Aorta (tissue), 5 donors: ENCODE measurements around the gene SMYD1. TPM values are rescaled to one million over a fixed set of nuclear protein-coding genes. Genes with fewer than 3 reads are reported as not detected.

Experiments used
- ATAC-seq: fragments of 200-7000 bp; cut with Tn5 transposase; one replicate; pipeline ENCODE4 v1.9.1; 2022; ENCODE audit warnings: moderate library complexity; ENCODE audit not compliant: low FRiP score
- DNase-seq, 2 donors: peaks; one replicate each; pipeline ENCODE4 v3.0.0-alpha.2; 2020
- H3K27ac ChIP-seq, 2 donors: one replicate each; pipeline ENCODE4 v1.5.1; 2013; ENCODE audit warnings: low read length in 2 of 2, mild to moderate bottlenecking in 2 of 2, moderate library complexity in 2 of 2, control low read depth in 1 of 2, inconsistent platforms in 1 of 2, low read depth in 1 of 2
- H3K27me3 ChIP-seq, 2 donors: one replicate each; pipeline ENCODE4 v1.6.1; 2013; ENCODE audit warnings: control low read depth in 1 of 2, low read length in 1 of 2, mild to moderate bottlenecking in 1 of 2, moderate library complexity in 1 of 2; ENCODE audit not compliant: insufficient read depth in 2 of 2, control insufficient read depth in 1 of 2
- H3K36me3 ChIP-seq, 2 donors: one replicate each; pipeline ENCODE4 v1.6.1; 2013; ENCODE audit warnings: control low read depth in 1 of 2, low read length in 1 of 2, mild to moderate bottlenecking in 1 of 2; ENCODE audit not compliant: insufficient read depth in 2 of 2, control insufficient read depth in 1 of 2
- H3K4me1 ChIP-seq, 2 donors: one replicate each; pipeline ENCODE4 v1.6.1; 2013; ENCODE audit warnings: low read length in 2 of 2, control low read depth in 1 of 2, mild to moderate bottlenecking in 1 of 2, moderate library complexity in 1 of 2; ENCODE audit not compliant: insufficient read depth in 2 of 2, control insufficient read depth in 1 of 2
- H3K4me3 ChIP-seq, 2 donors: one replicate each; pipeline ENCODE4 v1.5.1; 2013; ENCODE audit warnings: low read length in 2 of 2, control low read depth in 1 of 2, mild to moderate bottlenecking in 1 of 2
- H3K9me3 ChIP-seq: one replicate; pipeline ENCODE4 v1.6.1; 2013; ENCODE audit warnings: mild to moderate bottlenecking, low read length; ENCODE audit not compliant: control insufficient read depth
- whole genome bisulfite sequencing, 2 donors: extraction: QIAGEN DNeasy Blood & Tissue Kit; methylation state at CpG; one replicate each; pipeline ENCODE4 v1.1.7; 2013; 5-methylcytosine and 5-hydroxymethylcytosine counted together
- intact Hi-C, 2 donors: fragments of 100-400 bp; cut with DNase I; formaldehyde crosslinking; loops; one replicate each; pipeline versions ENCODE4 v1.14.2 to v1.15.0; 2022
- polyA plus RNA-seq, 2 donors: library from polyadenylated mRNA; stranded (reverse); fragments of 200-250 nt; gene quantifications; one replicate each; pipeline ENCODE4 v1.2.3, GENCODE V29; 2013
- total RNA-seq, 2 donors: library from RNA; stranded (reverse); fragmentation: NEBNext Ultra II Directional; extraction: Animal tissue kit (Norgen Biotek cat#: 25700); gene quantifications; one replicate each; pipeline ENCODE4 v1.2.1, GENCODE V29; 2021
- donor health status: healthy with polysubstance abuse.
- donor health status: Bipolar disorder and iron deficiency.
- donor health status: DM: no; HTN: no; CAD: no.
- donor health status: DM: no; HTN: no; CAD: no.
- donor health status: DM: yes; HTN: yes; CAD: no.

The SMYD1 gene
- total and polyA plus RNA-seq, 4 donors: under 0.01 TPM; not detected in 3

DNA sequence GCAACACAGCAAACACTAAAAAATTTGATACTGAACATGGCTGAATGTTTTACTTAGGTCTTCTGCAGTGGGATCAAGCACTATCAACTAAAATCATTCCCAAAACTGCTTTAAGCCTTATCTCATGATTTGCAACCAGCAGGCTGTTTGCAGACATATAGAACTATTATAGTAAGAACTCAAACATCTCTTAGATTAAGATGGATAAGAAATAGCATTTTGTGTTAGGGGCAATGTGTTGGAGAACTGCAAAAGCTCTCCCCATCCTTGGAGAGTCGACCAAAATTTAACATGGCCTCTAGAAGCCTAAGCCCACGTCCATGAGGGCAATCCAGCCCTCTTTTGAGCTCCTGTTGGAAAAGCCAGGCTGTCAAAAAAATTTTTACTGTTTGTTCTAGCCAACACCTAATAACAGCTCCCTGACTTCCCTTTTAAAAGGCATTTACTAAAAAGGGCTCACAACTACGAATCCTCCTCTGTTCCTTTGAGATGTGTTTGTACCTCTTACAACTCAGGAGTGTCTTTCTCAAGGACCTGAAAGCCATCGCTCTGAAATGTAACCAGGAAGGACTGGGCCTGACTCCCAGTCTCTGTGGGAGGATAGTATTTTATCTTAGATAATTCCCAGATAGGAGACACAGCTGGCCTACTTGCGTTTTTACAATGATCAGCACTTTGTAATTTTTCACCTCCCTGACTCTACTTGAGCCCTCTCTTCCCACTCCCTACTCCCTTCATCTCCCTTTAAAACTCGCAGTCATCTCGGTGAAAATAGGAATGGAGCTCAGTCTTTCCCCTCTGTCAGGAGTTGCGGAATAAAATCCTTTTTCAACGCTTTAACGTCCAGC, 13.5 kb upstream of the SMYD1 start:
- DNase-seq: no peak
- WGBS, 2 donors: 50 to 55% methylated on average over 10 of the region's 10 CpGs
- Histone ChIP-seq H3K27ac (no peak overlapping the region), H3K27me3 (no peaks in the 10 kb centered on the region), H3K36me3 (no peaks in the 10 kb centered on the region), H3K4me1 (peaks cover 2 to 7% of the 10 kb centered on the region in 2 donors), H3K9me3 (no peaks in the 10 kb centered on the region), H3K4me3 (peak overlapping the region; percentile 85 to 96)
- intact Hi-C loops: no loop called here
- ATAC-seq: no peak

DNA sequence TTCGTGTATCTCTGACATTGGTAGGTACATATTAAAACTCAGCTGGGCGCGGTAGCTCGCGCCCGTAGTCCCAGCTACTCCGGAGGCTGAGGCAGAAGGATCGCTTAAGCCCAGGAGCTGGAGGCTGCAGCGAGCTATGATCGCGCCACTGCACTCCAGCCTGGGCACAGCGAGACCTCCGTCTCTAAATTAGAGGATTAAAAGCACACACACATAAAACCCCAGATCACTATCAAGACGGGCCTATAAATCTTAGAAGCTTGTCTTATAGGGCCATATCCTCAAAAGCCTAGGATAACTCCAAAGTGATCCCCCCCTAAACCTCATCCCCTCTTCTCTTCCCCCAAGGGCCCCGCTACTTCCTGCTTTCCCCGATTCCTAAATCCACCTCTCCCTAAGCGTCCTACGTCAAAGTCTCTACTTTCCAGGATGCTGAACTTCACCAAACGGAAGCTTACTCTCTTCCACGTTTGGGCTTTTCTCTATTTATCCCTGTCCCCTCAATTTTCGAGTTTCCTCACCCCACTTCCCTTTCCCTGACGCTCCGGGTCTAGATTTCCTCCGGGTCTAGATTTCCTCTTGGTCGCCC, 12.7 kb upstream of the SMYD1 start:
- WGBS, 2 donors: 30 to 33% methylated on average over 25 of the region's 25 CpGs
- H3K9me3 ChIP-seq: no peaks in the 10 kb centered on the region
- H3K27ac ChIP-seq: peak overlapping the region; percentile 93 to 97
- peak; percentile 1 for ATAC-seq
- no peak for DNase-seq
- H3K4me1 ChIP-seq: peaks cover 2 to 7% of the 10 kb centered on the region in 2 donors
- intact Hi-C loops: loop anchor here in 1 of 2 donors (5.0 kb wide), 1 partner anchor 107 kb away; no protein-coding TSS in a partner anchor
- H3K4me3 ChIP-seq: peak overlapping the region; percentile 85 to 96
- no peaks in the 10 kb centered on the region for H3K36me3 ChIP-seq
- no peaks in the 10 kb centered on the region for H3K27me3 ChIP-seq

DNA sequence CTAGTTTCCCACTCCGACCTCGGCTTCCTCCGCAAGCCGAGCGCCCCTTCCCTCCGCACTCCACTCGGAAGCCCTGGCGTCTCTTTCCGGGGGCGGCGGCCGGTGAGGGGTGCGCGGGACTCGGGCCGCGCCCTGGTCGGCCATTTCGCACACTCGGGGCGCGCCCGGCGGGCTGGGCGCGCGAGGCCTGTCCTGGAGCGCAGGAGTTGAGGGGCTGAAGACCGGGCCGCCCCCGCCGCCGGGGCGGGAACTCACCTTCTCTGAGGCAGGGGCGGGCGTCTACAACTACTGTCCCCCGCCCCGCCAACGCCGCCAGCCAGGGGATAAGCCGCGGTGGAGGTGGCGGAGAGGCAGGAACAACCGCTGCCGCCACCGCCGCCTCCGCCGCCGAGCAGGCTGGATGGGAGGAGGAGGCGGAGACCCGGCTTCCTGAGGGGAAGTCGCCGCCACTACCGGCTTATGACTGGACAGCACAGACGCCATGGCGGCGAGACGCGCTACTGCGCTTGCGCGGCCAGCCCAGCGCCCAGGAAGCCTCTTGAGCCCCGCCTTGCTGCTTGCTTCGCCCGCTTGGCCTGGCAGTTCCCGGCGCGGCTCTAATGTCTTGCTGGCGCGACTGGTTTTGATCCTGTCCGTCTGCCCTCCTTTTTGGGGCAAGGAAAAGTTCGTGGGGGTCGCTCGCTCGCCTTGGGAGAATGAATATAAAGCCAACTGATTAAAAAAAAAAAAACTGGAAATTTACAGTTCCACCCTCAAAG, 12.1 kb upstream of the SMYD1 start, which contains the start of gene KRCC1:
TSS of gene KRCC1 (minus strand) at position 413 of the 758 bp plus-strand sequence. CDS start 27,220 bp downstream, outside the sequence.
- Histone ChIP-seq H3K4me1 (peaks cover 2 to 7% of the 10 kb centered on the region in 2 donors), H3K9me3 (no peaks in the 10 kb centered on the region), H3K36me3 (no peaks in the 10 kb centered on the region), H3K27ac (peak within 1 kb of the TSS; percentile 93 to 97), H3K4me3 (peak within 1 kb of the TSS; percentile 85 to 96), H3K27me3 (no peaks in the 10 kb centered on the region)
- 0% methylated on average over 63 to 77 of the region's 77 CpGs for WGBS, 2 donors
- ATAC-seq: peak; percentile 99
- peak; percentile 97 for DNase-seq
- intact Hi-C loops: loop anchor here in 1 of 2 donors (5.0 kb wide), 1 partner anchor 107 kb away; no protein-coding TSS in a partner anchor

DNA sequence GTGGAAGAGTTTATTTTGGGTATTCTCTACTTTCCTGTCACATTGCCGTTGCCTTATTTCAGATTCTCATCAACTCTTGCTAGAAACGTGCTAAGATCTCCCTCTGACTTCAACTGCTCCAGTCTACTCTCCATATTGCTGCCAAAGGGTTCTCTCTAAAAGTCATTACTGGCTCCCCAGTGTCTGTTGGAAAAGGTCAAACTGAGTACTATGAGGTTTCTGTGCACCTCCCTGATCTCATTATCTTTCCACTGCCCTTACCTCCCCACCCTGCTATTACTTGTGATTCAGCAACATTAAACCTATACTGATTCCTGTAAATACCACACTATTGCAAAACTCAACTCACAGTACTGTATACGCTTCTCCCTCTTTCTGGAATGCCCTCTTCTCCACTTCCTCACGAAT, 10.2 kb upstream of the SMYD1 start:
- ATAC-seq: no peak
- Histone ChIP-seq H3K36me3 (no peaks in the 10 kb centered on the region), H3K9me3 (no peaks in the 10 kb centered on the region), H3K27me3 (no peaks in the 10 kb centered on the region), H3K4me1 (peaks cover 2 to 7% of the 10 kb centered on the region in 2 donors), H3K4me3 (no peak overlapping the region), H3K27ac (no peak overlapping the region)
- intact Hi-C loops: loop anchor here in 1 of 2 donors (5.0 kb wide), 1 partner anchor 105 kb away; no protein-coding TSS in a partner anchor
- no peak for DNase-seq
- WGBS, 2 donors: 63 to 67% methylated on average over 4 of the region's 4 CpGs

DNA sequence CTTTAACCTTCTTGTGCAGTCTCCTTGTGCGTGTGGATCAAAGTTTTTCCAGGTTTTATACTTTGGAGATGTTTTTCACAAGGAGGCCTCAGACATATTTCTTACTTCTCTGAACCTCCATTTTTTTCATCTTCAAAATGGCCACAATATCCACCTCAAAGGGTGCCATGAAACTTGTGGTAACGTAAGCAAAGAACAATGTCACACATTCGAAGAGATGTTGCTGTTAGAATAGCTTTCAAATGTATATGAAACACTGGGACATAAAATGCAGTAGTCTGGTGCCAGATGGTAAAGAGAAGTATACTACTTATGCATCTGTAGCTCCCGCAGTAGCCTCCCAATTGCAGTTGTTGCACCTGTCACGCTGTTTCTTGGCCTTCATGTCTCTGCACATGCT, 9.4 kb upstream of the SMYD1 start:
- no peak for ATAC-seq

DNA sequence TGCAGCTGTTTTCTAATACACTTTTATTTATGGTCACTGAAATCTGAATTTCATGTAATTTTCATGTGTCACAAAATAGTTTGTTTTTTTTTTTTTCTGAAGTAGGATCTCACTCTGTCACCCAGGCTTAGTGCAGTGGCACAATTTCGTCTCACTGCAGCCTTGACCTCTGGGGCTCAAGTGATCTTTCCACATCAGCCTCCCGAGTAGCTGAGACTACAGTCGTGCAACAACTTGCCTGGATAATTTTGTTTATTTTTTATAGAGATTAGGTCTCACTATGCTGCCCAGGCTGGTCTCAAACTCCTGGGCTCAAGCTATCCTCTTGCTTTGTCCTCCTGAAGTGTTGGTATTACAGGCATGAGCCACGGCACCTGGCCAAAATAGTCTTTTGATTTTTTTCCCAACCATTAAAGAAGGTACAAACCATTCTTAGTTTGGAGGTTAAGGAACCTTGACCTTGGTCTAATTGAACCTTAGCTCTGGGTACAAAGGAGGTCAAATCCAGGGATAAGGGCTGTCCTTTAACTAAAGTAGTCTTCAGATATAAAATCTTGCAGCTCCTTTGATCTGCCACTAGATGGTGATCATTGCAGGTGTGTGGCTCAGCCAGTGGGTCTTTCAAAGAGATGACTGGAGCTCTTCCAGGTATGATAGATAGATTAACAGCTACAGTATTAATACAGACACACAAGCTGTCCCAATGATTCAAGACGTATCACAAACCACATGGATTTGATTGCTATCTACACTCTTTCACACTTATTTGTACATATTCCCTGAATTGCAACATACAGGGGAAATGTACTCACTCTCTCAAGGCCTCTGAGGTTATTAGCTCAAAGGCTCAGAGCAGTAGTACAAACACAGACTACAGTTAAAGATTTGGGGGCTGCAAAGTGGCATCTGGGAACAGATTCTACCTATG, 7.4 kb upstream of the SMYD1 start:
- DNase-seq (no peak), ATAC-seq (no peak)
- Histone ChIP-seq H3K4me3 (no peak overlapping the region), H3K27ac (no peak overlapping the region), H3K27me3 (no peaks in the 10 kb centered on the region), H3K9me3 (no peaks in the 10 kb centered on the region), H3K4me1 (no peaks in the 10 kb centered on the region), H3K36me3 (no peaks in the 10 kb centered on the region)
- intact Hi-C loops: loop anchor here in 1 of 2 donors (2.0 to 5.0 kb wide), 2 partner anchors 102 to 127 kb away; no protein-coding TSS in a partner anchor
- WGBS, 2 donors: 55 to 57% methylated on average over 5 of the region's 5 CpGs

More for the DNA sequence above, 9.4 kb upstream of the SMYD1 start:
- Histone ChIP-seq H3K27me3 (no peaks in the 10 kb centered on the region), H3K4me3 (no peak overlapping the region), H3K27ac (no peak overlapping the region), H3K9me3 (no peaks in the 10 kb centered on the region), H3K36me3 (no peaks in the 10 kb centered on the region), H3K4me1 (peaks cover 2 to 4% of the 10 kb centered on the region in 2 donors)
- intact Hi-C loops: loop anchor here in 1 of 2 donors (5.0 kb wide), 1 partner anchor 104 kb away; no protein-coding TSS in a partner anchor
- 92 to 93% methylated on average over 5 of the region's 5 CpGs for WGBS, 2 donors
- DNase-seq: no peak

DNA sequence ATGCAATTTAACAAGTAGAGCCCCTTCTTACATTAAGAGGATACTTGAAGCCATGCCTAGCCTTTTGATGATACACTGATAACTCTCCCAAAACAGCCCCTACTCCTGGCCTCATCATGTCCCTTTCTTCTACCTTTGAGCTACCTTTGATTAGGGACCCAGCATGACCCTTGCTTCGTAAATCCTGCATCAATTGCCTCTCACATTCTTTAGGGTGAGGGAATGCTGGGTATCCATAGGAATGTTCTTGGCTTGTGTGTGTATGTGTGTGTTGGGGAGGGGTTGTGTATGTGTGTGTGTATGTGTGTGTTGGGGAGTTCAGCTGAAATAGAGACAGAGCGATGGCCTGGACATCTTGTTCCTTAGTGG, 6.7 kb upstream of the SMYD1 start:
- Histone ChIP-seq H3K9me3 (no peaks in the 10 kb centered on the region), H3K27ac (no peak overlapping the region), H3K4me1 (no peaks in the 10 kb centered on the region), H3K36me3 (no peaks in the 10 kb centered on the region), H3K4me3 (no peak overlapping the region), H3K27me3 (no peaks in the 10 kb centered on the region)
- ATAC-seq (no peak), DNase-seq (no peak)
- intact Hi-C loops: loop anchor here in 1 of 2 donors (2.0 kb wide), 1 partner anchor 126 kb away; no protein-coding TSS in a partner anchor
- WGBS, 2 donors: 78 to 83% methylated on average over 2 of the region's 2 CpGs
